H1 (cell line): ENCODE results near the gene OR6V1. TPM values are rescaled to one million over a fixed set of nuclear protein-coding genes. Genes with fewer than 3 reads are reported as not detected.

Experiments used
- CTCF ChIA-PET: fragments of 300-600 bp; sonication (Branson Sonifier 250); formaldehyde crosslinking; loops from one replicate; lab custom pipeline; 2021; ENCODE audit not compliant: partially characterized antibody; lab: Charles Lee
- POLR2A ChIA-PET: fragments of 300-600 bp; sonication (Branson Sonifier 250); formaldehyde crosslinking; loops from one replicate; lab custom pipeline; 2021; ENCODE audit warnings: inconsistent platforms; ENCODE audit not compliant: partially characterized antibody; lab: Charles Lee
- DNase-seq, 2 experiments: peaks; one replicate each; pipeline versions ENCODE4 v3.0.0 to v3.0.0-alpha.2; 2010 to 2022; ENCODE audit warnings: low spot score in 2 of 2, low read depth in 1 of 2, mixed read lengths in 1 of 2
- FAIRE-seq: peaks from 2 replicates; lab custom pipeline; 2011; peaks lifted over from hg19 to GRCh38; lab: Jason Lieb, UNC
- H2AFZ ChIP-seq: 2 replicates; pipeline ENCODE4 v1.8.1; 2012; ENCODE audit warnings: low read length, inconsistent platforms
- H2AK5ac ChIP-seq: 2 replicates; pipeline ENCODE4 v1.6.1; 2013; ENCODE audit warnings: low read depth, low read length
- H2BK120ac ChIP-seq: replicated peaks from 2 replicates; pipeline ENCODE3; 2013; ENCODE audit warnings: low read depth, low read length, inconsistent platforms
- H2BK12ac ChIP-seq: 2 replicates; pipeline ENCODE4 v1.6.1; 2013; ENCODE audit warnings: low read depth, low read length
- H2BK15ac ChIP-seq: 2 replicates; pipeline ENCODE4 v1.6.1; 2013; ENCODE audit warnings: low read length
- H2BK20ac ChIP-seq: 2 replicates; pipeline ENCODE4 v1.6.1; 2013; ENCODE audit warnings: low read length
- H2BK5ac ChIP-seq: 2 replicates; pipeline ENCODE4 v1.6.1; 2013; ENCODE audit warnings: low read depth, low read length
- H3K14ac ChIP-seq: 2 replicates; pipeline ENCODE4 v1.6.1; 2013; ENCODE audit warnings: inconsistent platforms; ENCODE audit not compliant: insufficient read length
- H3K18ac ChIP-seq: 2 replicates; pipeline ENCODE4 v1.6.1; 2013; ENCODE audit warnings: low read length; ENCODE audit errors: extremely low read depth
- H3K23ac ChIP-seq: 2 replicates; pipeline ENCODE4 v1.6.1; 2013; ENCODE audit warnings: inconsistent platforms; ENCODE audit not compliant: insufficient read length
- H3K23me2 ChIP-seq: 2 replicates; pipeline ENCODE4 v1.6.1; 2013; ENCODE audit warnings: low read depth, low read length
- H3K27ac ChIP-seq: 2 replicates; pipeline ENCODE4 v1.6.1; 2011; ENCODE audit warnings: low read depth, low read length, inconsistent platforms
- H3K27me3 ChIP-seq, 4 experiments: replicated peaks in 1 of 4; 1 replicate in 1 of 4; 2 replicates in 3 of 4; pipeline versions ENCODE4 v1.6.1 to v1.8.1; 2011 to 2013; ENCODE audit warnings: low read length in 3 of 4, mild to moderate bottlenecking in 3 of 4, inconsistent platforms in 2 of 4, mixed read lengths in 2 of 4, moderate library complexity in 1 of 4; ENCODE audit not compliant: control insufficient read depth in 3 of 4, insufficient read depth in 3 of 4; ENCODE audit errors: extremely low read depth in 1 of 4
- H3K36me3 ChIP-seq, 4 experiments: 2 replicates each; pipeline versions ENCODE4 v1.6.1 to v1.8.1; 2011 to 2013; ENCODE audit warnings: mild to moderate bottlenecking in 4 of 4, low read length in 3 of 4, moderate library complexity in 2 of 4, control low read depth in 1 of 4, inconsistent platforms in 1 of 4; ENCODE audit not compliant: insufficient read depth in 4 of 4, control insufficient read depth in 2 of 4
- H3K4ac ChIP-seq: replicated peaks from 2 replicates; pipeline ENCODE3; 2013; ENCODE audit warnings: low read length, low read depth, mixed read lengths, inconsistent platforms; ENCODE audit not compliant: insufficient read length
- H3K4me1 ChIP-seq, 4 experiments: replicated peaks in 1 of 4; 1 replicate in 1 of 4; 2 replicates in 3 of 4; pipeline versions ENCODE4 v1.6.1 to v1.8.1; 2011 to 2013; ENCODE audit warnings: low read length in 3 of 4, inconsistent platforms in 2 of 4, mixed read lengths in 1 of 4; ENCODE audit not compliant: insufficient read depth in 4 of 4, control insufficient read depth in 3 of 4
- H3K4me2 ChIP-seq, 2 experiments: 2 replicates each; pipeline versions ENCODE4 v1.6.1 to v1.8.1; 2011 to 2013; ENCODE audit warnings: low read depth in 2 of 2, low read length in 2 of 2, control low read depth in 1 of 2, inconsistent platforms in 1 of 2, mild to moderate bottlenecking in 1 of 2; ENCODE audit not compliant: insufficient read depth in 1 of 2
- H3K4me3 ChIP-seq, 4 experiments: fragments of 200-600, 300-600 bp in 1 of 4; sonication (generic), shearing (Covaris generic), sonication (Bioruptor Twin) in 1 of 4; 2 replicates each; pipeline versions ENCODE4 v1.5.1 to v1.8.1; 2011 to 2016; ENCODE audit warnings: low read length in 4 of 4, low read depth in 3 of 4, control low read depth in 2 of 4, inconsistent platforms in 2 of 4, mild to moderate bottlenecking in 2 of 4, mixed read lengths in 1 of 4, moderate library complexity in 1 of 4; ENCODE audit not compliant: insufficient read depth in 2 of 4; ENCODE audit errors: extremely low read depth in 1 of 4
- H3K56ac ChIP-seq: replicated peaks from 2 replicates; pipeline ENCODE3; 2013; ENCODE audit warnings: low read depth, mild to moderate bottlenecking, mixed read lengths, low read length, inconsistent platforms; ENCODE audit not compliant: insufficient read length
- H3K79me1 ChIP-seq: 2 replicates; pipeline ENCODE4 v1.6.1; 2013; ENCODE audit warnings: low read depth, low read length, control low read depth
- H3K79me2 ChIP-seq, 2 experiments: 2 replicates each; pipeline versions ENCODE4 v1.6.1 to v1.8.1; 2012 to 2013; ENCODE audit warnings: low read length in 2 of 2, mild to moderate bottlenecking in 2 of 2, inconsistent platforms in 1 of 2; ENCODE audit not compliant: insufficient read depth in 2 of 2, control insufficient read depth in 1 of 2
- H3K9ac ChIP-seq, 4 experiments: replicated peaks in 1 of 4; 1 replicate in 1 of 4; 2 replicates in 3 of 4; pipeline versions ENCODE4 v1.6.1 to v1.8.1; 2011 to 2013; ENCODE audit warnings: low read depth in 3 of 4, low read length in 3 of 4, control low read depth in 2 of 4, mild to moderate bottlenecking in 2 of 4, moderate library complexity in 2 of 4, inconsistent platforms in 1 of 4; ENCODE audit errors: extremely low read depth in 1 of 4
- H3K9me3 ChIP-seq, 2 experiments: 2 replicates each; pipeline versions ENCODE4 v1.6.1 to v1.8.1; 2012 to 2013; ENCODE audit warnings: mild to moderate bottlenecking in 2 of 2, moderate library complexity in 2 of 2, control low read depth in 1 of 2, inconsistent platforms in 1 of 2, low read depth in 1 of 2, low read length in 1 of 2, mixed read lengths in 1 of 2; ENCODE audit not compliant: insufficient read depth in 2 of 2
- H4K20me1 ChIP-seq, 2 experiments: replicated peaks in 1 of 2; 2 replicates each; pipeline versions ENCODE3 to v1.8.1; 2011 to 2013; ENCODE audit warnings: inconsistent platforms in 2 of 2, low read length in 2 of 2, mild to moderate bottlenecking in 1 of 2; ENCODE audit not compliant: insufficient read depth in 2 of 2, control insufficient read depth in 1 of 2
- H4K5ac ChIP-seq: 2 replicates; pipeline ENCODE4 v1.6.1; 2013; ENCODE audit warnings: low read length, low read depth, mixed read lengths, inconsistent platforms; ENCODE audit not compliant: insufficient read length
- H4K8ac ChIP-seq: 2 replicates; pipeline ENCODE4 v1.8.0; 2013; ENCODE audit warnings: mild to moderate bottlenecking, moderate library complexity, low read length, inconsistent platforms; ENCODE audit not compliant: insufficient read depth; ENCODE audit errors: extremely low read depth
- H4K91ac ChIP-seq: replicated peaks from 2 replicates; pipeline ENCODE3; 2013; ENCODE audit warnings: low read length, mixed read lengths, inconsistent platforms; ENCODE audit not compliant: insufficient read length
- ATF3 ChIP-seq: IDR thresholded peaks from 2 replicates; pipeline ENCODE4 v1.6.1; 2011; ENCODE audit warnings: low read depth, mild to moderate bottlenecking, low read length; ENCODE audit not compliant: insufficient read depth
- CEBPB ChIP-seq: IDR thresholded peaks from 2 replicates; pipeline ENCODE4 v1.6.1; 2012; ENCODE audit warnings: low read depth, low read length
- E2F6 ChIP-seq: IDR thresholded peaks from 2 replicates; pipeline ENCODE4 v1.6.1; 2012; ENCODE audit warnings: inconsistent platforms
- EP300 ChIP-seq, 2 experiments: IDR thresholded peaks; 1 replicate in 1 of 2; 2 replicates in 1 of 2; pipeline ENCODE4 v1.6.1; 2011 to 2012; ENCODE audit warnings: low read depth in 2 of 2, low read length in 2 of 2, mild to moderate bottlenecking in 2 of 2, borderline replicate concordance in 1 of 2, inconsistent platforms in 1 of 2, moderate library complexity in 1 of 2
- EZH2 ChIP-seq: fragments of 200-600 bp; sonication (generic); IDR thresholded peaks from 2 replicates; pipeline ENCODE4 v1.7.1; 2012; ENCODE audit warnings: low read depth, mild to moderate bottlenecking, moderate library complexity, low read length, inconsistent platforms; ENCODE audit not compliant: severe bottlenecking
- JUN ChIP-seq: IDR thresholded peaks from 2 replicates; pipeline ENCODE4 v1.6.1; 2011; ENCODE audit warnings: low read depth, mild to moderate bottlenecking, improper control_type of control experiment, low read length
- KDM1A ChIP-seq: fragments of 200-600, 300-600 bp; sonication (generic); IDR thresholded peaks from 2 replicates; pipeline ENCODE4 v1.7.1; 2016; ENCODE audit warnings: mild to moderate bottlenecking, low read length, borderline replicate concordance
- KDM5A ChIP-seq: fragments of 200-600 bp; IDR thresholded peaks from 2 replicates; pipeline ENCODE4 v1.7.1; 2012; ENCODE audit warnings: mild to moderate bottlenecking, low read length, inconsistent platforms, mixed read lengths
- POLR2AphosphoS5 ChIP-seq: IDR thresholded peaks from 2 replicates; pipeline ENCODE4 v1.6.1; 2011; ENCODE audit warnings: low read depth, low read length
- RAD21 ChIP-seq, 2 experiments: IDR thresholded peaks in 1 of 2; conservative IDR thresholded peaks in 1 of 2; 2 replicates each; pipeline ENCODE4 v1.6.1; 2011; ENCODE audit warnings: low read depth in 2 of 2, low read length in 2 of 2, improper control_type of control experiment in 1 of 2, inconsistent platforms in 1 of 2, mild to moderate bottlenecking in 1 of 2, moderate library complexity in 1 of 2
- SIN3A ChIP-seq, 2 experiments: IDR thresholded peaks in 1 of 2; conservative IDR thresholded peaks in 1 of 2; 2 replicates each; pipeline ENCODE4 v1.6.1; 2011 to 2012; ENCODE audit warnings: low read length in 2 of 2, improper control_type of control experiment in 1 of 2, low read depth in 1 of 2, mild to moderate bottlenecking in 1 of 2
- WGBS, 2 experiments: shearing (Covaris generic) in 1 of 2; methylation state at CpG; one replicate each; pipeline versions ENCODE4 v1.1.6 to v1.1.7; 2013 to 2015; ENCODE audit warnings: low lambda C conversion rate in 2 of 2, mixed read lengths in 2 of 2, inconsistent platforms in 1 of 2, low coverage in 1 of 2, missing lambda C conversion rate in 1 of 2; ENCODE audit not compliant: insufficient replicate concordance in 2 of 2, insufficient coverage in 1 of 2, insufficient read length in 1 of 2; ENCODE audit errors: extremely low coverage in 1 of 2, missing lambda C conversion rate in 1 of 2; 5-methylcytosine and 5-hydroxymethylcytosine counted together
- polyA plus RNA-seq, 7 experiments: library from polyadenylated mRNA; depleted of rRNA in 3 of 7; stranded (reverse) in 5 of 7; unstranded in 2 of 7; fragments of >200 nt in 5 of 7; fragments of 200-250 nt in 2 of 7; gene quantifications; 1 replicate in 5 of 7; 2 replicates in 1 of 7; 4 replicates in 1 of 7; pipeline versions ENCODE4 v1.2.1 to v1.2.3, GENCODE V29; 2011 to 2013; ENCODE audit warnings: missing spikeins in 2 of 7, mixed read lengths in 2 of 7
- total RNA-seq: library from RNA; stranded (reverse); fragmentation: NEBNext Ultra II Directional; extraction: Animal tissue kit (Norgen Biotek cat#: 25700); gene quantifications from 2 replicates; pipeline ENCODE4 v1.2.1, GENCODE V29; 2021

Gene OR6V1
- total and polyA plus RNA-seq, 2 of the 8 experiments (the other 6 are each of a cell fraction or from before 2014, with no cell fraction given) = not detected

- DNase-seq = no peak
- Histone ChIP-seq H2AFZ (no peak overlapping the region), H2BK120ac (no peak overlapping the region), H3K9me3 (no peaks in the 10 kb centered on the region), H3K27ac (no peak overlapping the region), H4K8ac (no peak overlapping the region), H3K36me3 (no peaks in the 10 kb centered on the region), H3K56ac (no peak overlapping the region), H2BK20ac (no peak overlapping the region), H2BK15ac (no peak overlapping the region), H3K79me1 (no peaks in the 10 kb centered on the region), H3K4me2 (no peak overlapping the region), H3K14ac (no peak overlapping the region), H3K4me1 (no peaks in the 10 kb centered on the region), H3K23me2 (peaks cover 2% of the 10 kb centered on the region; the same call in 1 of the 2 replicates), H3K79me2 (no peaks in the 10 kb centered on the region), H3K4ac (no peak overlapping the region), H4K20me1 (no peaks in the 10 kb centered on the region), H3K4me3 (no peak overlapping the region), H3K27me3 (no peaks in the 10 kb centered on the region), H3K23ac (no peak overlapping the region), H3K9ac (no peak overlapping the region), H4K5ac (no peak overlapping the region), H2BK12ac (no peak overlapping the region), H2AK5ac (no peak overlapping the region), H2BK5ac (no peak overlapping the region), H4K91ac (no peak overlapping the region), H3K18ac (no peak overlapping the region)
- WGBS, 2 experiments = 91 to 100% methylated on average over 2 to 6 of the region's 6 CpGs
- FAIRE-seq = no peak
- CTCF ChIA-PET = interaction anchor here (0.7 to 1.8 kb wide), 4 partner anchors 12 to 163 kb away, joined by 3 to 5 read pairs (median 4); no protein-coding TSS in a partner anchor
- TF ChIP-seq KDM5A (no peak), E2F6 (no peak), CEBPB (no peak), EZH2 (no peak), ATF3 (no peak), JUN (no peak), POLR2AphosphoS5 (no peak), SIN3A (conservative IDR thresholded peaks at IDR 0.05 in 1 of 2, IDR thresholded peaks at IDR 0.05 in 1 of 2; ENCODE audit: low read depth in 1 of 2, low read length in 2 of 2) (no peak), RAD21 (IDR thresholded peaks at IDR 0.05 in 1 of 2, conservative IDR thresholded peaks at IDR 0.05 in 1 of 2; ENCODE audit: low read depth in 2 of 2, low read length in 2 of 2) (no peak), EP300 (IDR thresholded peaks at IDR 0.05; ENCODE audit: borderline replicate concordance in 1 of 2, low read depth in 2 of 2, low read length in 2 of 2) (no peak), KDM1A (no peak)
- POLR2A ChIA-PET = no interaction called here
Measured at GRCh38 chr7:143041346-143041745, 10.8 kb upstream of the OR6V1 start.
